Neural cell (in vitro differentiated cells): ENCODE measurements around the gene GXYLT2.

ENCODE experiments used
- CTCF ChIP-seq: fragments of 450-650 bp; IDR thresholded peaks from 2 replicates; pipeline ENCODE4 v1.5.1; 2014; ENCODE audit warnings: antibody characterized with exemption, mild to moderate bottlenecking, moderate library complexity; ENCODE audit not compliant: poor library complexity, severe bottlenecking
- EP300 ChIP-seq: fragments of 450-650 bp; conservative IDR thresholded peaks from 2 replicates; pipeline ENCODE4 v1.6.1; 2014; ENCODE audit warnings: antibody characterized with exemption, mild to moderate bottlenecking, moderate library complexity; ENCODE audit not compliant: poor library complexity, severe bottlenecking
- EZH2 ChIP-seq: fragments of 200-600, 300-800 bp; shearing (Covaris generic), sonication (generic); IDR thresholded peaks from 2 replicates; pipeline ENCODE4 v1.6.1; 2014; ENCODE audit warnings: antibody characterized with exemption, low read length, borderline replicate concordance, mild to moderate bottlenecking; ENCODE audit not compliant: insufficient read depth, poor library complexity, severe bottlenecking
- MXI1 ChIP-seq: fragments of 450-650 bp; conservative IDR thresholded peaks from 2 replicates; pipeline ENCODE4 v1.6.1; 2014; ENCODE audit warnings: antibody characterized with exemption, mild to moderate bottlenecking; ENCODE audit not compliant: poor library complexity, severe bottlenecking
- POLR2AphosphoS5 ChIP-seq: IDR thresholded peaks from 2 replicates; pipeline ENCODE4 v1.6.1; 2012
- RAD21 ChIP-seq: fragments of 450-650 bp; conservative IDR thresholded peaks from 2 replicates; pipeline ENCODE4 v1.6.1; 2014; ENCODE audit warnings: antibody characterized with exemption, mild to moderate bottlenecking, moderate library complexity
- SMC3 ChIP-seq: fragments of 450-650 bp; conservative IDR thresholded peaks from 2 replicates; pipeline ENCODE4 v1.6.1; 2014; ENCODE audit warnings: antibody characterized with exemption, mild to moderate bottlenecking, moderate library complexity; ENCODE audit not compliant: poor library complexity

- TF ChIP-seq EP300 (no peak), RAD21 (no peak), CTCF (no peak), EZH2 (no peak), POLR2AphosphoS5 (no peak), SMC3 (no peak), MXI1 (no peak)
Measured at GRCh38 chr3:72993391-72993790, 105.5 kb downstream of the GXYLT2 start.
